T-helper 2 cell (primary cell): ENCODE results near the gene FAM163A.
"Not testable (repeated sequence)": the region's sequence is repeated elsewhere in the genome, so short reads cannot be mapped to it uniquely, and the experiment has no call there.

Source experiments
- DNase-seq, 5 experiments: peaks; one replicate each; pipeline versions ENCODE4 v3.0.0 to v3.0.0-alpha.2; 2012 to 2022

Gene FAM163A

DNA sequence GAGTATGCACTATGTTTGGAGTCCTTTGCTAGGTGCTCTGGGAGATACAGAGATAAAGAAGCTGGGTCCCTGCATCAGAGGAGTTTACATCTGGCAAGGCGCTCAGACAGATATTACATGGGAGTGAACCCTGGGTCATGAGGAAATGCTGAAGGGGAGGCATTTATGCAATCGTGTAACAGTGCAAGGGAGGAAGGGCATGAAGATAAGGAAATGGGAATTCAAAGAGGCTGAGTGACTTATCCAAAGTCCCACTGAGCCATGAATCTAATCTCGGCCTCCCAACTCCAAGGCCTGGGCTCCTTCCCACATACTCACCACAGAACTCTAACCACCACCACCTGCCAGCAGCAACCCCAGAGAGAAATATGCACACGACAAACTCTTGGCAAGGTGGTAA is 51.6 kb downstream of the FAM163A start:
- DNase-seq, result no peak

DNA sequence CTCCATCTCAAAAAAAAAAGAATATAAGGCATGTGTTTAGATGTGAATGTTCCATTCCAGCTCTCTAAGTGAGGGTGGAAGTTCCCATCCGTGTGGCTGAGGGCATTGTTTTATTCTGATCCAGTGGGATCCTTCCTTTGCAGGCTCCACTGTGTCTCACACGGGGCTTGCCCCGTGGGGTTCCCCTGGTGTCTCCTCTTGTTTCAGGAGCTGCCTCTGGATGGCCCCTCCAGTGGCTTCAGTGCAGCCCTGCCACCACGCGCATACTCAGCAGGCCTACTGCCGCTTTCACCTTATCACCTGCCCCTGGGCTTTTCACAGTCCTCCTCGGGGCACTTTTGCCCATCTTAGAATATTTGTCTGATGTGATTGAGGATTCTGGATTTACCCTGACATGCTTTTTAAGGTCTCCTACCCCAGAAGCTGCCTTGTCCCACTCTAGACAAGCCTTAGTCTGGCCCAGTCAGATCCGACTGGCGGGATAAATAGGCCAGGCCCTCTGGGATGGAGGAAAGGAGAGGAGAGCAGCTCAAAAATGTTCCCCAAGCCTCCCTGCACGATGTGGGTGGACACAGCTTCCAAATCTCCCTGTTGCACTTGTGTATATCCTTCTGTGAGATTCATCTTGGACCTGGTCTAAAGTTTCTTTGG is 55.2 kb downstream of the FAM163A start:
- DNase-seq, result no peak

DNA sequence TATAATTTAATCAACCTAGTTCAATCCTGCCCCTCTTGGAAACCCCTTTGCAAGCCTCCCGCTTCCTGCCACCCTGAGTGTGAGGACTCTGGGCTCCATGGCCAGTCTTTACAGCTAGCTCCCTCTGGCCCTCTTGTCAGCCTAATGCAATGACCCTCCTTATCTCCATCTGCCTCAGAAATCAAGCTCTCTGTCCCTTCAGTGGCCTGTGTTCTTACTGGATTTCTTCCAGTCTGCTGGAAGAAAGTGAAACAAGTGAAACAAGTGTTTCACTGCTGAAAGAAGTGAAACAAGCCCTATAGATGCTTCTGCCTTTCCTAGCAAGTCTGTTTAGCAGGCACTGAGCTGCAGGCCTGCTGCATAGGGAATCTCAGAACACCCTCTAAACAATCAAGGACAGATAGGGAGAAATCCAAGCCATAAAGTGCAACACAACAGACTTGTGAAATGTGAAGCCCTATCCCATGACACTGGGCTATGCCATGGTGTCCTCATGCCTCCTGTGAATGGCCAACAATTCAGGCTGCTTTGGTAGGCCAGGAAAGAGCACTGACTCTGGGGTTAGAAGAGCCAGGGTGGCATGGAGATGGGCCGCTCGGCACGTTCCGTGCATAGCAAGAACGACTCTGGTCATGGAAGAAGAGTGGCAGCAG is 55.9 kb downstream of the FAM163A start:
- DNase-seq, result no peak

DNA sequence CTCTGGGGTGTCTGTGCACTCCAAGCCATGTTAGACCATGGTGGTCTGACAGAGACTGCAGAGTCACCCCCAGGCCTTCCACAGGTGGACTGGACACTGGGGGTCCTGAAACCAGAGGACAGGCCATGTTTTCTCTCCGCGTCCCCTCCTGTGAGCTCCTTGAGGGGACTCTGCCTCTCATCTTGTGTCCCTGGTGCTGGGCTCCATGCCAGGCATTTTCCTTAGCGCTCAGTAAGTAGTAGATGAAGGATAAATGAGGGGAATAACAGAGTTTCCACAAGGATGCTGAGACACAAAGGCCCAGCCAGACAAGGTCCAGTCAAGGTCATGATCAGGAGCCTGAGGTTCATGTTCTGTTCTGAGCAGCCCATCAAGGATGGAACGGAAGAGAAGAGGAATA is 57.4 kb downstream of the FAM163A start:
- no peak for DNase-seq

DNA sequence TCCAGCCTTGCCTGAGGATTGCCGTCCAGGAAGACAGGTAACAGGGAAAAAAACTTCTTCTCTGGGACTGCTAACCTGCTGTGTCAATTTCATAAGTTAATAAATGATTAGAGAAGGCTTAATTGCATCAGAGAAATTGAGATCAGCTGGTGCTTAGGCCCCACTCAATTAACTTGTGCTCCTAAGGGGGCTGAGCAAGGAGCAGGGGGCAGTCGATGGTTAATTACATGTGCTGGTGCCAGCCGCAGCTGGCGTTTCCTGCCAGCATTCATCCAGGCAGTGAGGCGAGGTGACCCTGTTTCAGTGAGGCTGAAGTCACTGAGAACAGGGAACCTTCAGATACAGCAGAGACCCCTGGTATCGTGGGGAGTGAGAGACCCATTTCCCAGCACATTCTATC is 60.0 kb downstream of the FAM163A start:
- no peak for DNase-seq

DNA sequence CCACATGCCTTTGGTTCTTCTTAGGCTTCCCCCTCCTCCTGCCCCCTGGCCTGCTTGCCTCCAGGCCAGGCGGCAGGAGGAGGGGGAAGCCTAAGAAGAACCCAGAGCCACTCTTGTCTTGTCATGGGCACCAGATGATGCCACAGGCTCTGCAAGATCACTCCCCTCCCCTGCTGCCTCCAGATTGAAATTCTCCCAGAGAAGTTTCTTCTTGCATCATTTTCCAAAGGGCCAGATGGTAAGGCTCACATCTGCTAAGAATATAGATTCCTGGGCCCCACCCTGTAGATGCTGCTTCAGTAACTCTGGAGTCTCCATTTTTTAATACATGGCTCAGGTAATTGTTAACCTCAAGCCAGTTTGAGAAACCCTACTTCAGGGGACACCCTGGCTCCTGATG is 60.8 kb downstream of the FAM163A start:
- no peak for DNase-seq

DNA sequence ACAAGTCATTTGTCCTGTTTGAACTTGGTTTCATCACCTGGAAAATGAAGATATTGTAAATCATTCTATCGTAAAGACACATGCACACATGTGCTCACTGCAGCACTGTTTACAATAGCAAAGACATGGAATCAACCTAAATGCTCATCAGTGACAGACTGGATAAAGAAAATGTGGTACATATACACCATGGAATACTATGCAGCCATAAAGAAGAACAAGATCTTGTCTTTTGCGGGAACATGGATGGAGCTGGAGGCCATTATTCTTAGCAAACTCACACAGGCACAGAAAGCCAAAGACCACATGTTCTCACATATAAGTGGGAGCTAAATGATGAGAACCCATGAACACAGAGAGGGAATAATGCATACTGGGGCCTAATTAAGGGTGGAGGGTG is 61.3 kb downstream of the FAM163A start:
- not testable (repeated sequence) for DNase-seq

DNA sequence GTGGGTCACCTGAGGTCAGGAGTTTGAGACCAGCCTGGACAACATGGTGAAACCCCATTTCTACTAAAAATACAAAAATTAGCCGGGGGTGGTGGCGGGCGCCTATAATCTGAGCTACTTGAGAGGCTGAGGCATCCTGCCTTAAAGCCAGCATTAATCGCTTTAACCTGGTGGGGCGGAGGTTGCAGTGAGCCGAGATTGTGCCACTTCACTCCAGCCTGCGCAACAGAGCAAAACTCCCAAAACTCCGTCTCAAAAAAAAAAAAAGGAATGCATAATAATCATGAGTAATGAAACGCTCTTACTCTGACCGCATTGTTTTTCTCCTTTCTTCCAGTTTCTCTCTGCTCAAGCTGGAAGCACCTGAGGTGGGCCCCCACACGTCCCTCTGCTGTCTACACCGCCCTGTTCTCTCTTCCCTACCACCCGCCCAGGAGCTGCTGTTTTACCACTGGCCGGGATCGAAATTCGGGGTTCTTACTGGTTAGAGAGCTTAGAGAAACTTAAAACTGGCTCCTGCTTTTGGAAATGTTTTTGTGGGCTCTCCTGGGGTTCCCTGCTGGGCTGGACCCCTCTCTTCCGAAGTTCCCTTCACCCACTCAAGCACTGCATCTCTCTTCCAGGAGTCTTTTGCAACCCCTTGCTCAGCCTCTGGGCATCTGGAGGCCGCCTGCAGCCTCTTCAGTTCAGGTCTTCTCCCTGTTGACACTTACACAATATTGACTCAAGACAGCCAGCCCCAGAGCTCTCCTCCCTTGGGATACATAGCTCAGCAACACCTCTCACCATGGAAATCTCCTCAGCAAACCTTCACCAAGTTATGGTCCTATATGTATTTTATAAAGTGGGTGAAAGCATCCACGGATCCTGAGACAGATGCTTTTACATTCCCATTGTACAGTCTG is 62.5 kb downstream of the FAM163A start:
- DNase-seq, result no peak

DNA sequence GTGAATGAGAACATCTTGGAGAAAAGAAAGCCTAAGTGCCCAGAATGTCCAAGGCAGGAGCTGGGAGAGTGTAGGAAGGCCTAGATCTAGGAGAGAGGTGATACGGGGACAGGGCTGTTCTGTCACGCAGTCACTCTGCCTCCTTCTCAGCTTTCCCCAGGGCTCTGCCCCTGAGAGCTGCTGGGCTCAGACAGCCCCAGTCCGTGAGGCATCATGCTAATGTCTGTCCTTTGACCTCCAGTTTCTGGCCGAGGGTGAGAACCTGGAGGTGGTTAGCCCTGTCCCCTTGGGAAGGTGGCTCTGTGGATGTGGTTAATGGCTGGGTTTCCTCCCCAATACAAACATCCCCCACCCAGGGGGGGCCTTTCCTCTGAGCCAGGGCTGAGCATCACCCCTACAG is 63.2 kb downstream of the FAM163A start:
- no peak for DNase-seq

DNA sequence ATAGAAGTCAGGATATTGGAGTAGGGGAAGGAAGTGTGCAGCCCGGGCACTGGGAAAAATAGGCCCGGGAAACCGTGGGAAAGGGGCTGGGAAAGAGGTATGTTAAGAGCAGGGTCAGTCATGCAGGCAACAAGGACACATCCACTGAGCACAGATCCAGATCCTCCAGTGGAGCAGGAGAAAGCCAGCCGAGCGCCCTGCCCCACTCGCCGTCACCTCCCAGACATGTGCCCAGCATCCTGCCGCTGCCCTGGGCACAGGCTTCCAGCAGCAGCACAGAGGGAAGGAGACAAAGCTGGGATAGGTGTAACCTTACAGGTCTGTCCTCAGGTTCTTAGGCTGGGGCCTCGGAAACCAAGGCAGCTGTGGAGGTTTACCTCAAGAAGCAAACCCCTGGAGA is 64.2 kb downstream of the FAM163A start:
- no peak for DNase-seq

DNA sequence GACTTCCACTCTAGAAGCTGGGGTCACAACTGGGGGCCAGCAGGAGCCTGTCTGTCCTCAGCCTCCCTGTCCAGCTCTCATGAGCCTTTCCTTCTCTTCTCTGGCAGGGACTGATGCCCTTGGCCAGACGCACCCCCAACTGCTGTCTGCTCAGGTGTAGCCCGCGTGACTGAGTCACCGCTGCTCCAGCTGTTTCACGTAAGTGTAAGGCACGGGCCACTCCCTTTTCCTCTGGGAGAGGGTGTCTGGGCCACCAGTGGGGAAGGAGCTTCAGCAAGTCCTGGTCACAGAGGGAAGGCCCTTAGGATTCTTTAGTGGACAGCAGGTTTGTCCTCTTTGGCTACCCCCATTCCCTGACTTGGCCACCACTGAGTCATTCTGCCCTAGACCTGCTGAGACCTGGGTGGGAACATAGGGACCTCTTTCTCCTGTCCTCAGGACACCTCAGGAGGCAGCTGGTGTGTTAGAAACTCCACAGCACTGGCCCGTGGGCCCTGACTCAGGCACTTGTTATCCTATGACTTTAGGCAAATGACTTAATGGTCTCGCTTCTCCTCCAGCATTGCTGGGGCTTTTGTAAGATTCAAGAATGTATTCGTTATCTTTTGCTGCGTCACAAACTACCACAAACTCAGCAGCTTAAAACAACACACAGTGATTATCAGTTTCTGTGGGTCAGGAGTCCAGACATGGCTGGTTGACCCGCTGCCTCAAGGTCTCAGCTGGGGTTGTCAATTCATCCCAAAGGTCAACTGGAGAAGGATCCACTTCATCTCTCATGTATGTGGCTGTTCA is 64.8 kb downstream of the FAM163A start:
- DNase-seq, result no peak

DNA sequence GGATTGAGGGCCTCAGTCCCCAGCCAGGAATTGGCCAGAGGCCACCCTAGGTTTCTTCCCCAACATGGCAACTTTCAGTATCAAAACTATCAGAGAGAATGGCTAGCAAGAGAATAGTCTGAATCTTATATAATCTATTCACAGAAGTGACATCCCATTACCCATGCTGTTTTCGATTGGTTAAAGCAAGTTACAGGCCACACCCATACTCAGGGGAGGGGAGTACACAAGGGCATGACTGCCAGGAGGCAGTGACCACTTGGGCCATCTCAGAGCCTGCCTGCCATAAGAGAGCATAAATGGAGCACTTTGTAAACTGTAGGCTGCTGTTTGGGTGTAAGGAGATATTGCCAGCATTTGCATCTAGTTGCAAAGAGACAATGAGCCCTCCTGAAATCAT is 65.4 kb downstream of the FAM163A start:
- no peak for DNase-seq

DNA sequence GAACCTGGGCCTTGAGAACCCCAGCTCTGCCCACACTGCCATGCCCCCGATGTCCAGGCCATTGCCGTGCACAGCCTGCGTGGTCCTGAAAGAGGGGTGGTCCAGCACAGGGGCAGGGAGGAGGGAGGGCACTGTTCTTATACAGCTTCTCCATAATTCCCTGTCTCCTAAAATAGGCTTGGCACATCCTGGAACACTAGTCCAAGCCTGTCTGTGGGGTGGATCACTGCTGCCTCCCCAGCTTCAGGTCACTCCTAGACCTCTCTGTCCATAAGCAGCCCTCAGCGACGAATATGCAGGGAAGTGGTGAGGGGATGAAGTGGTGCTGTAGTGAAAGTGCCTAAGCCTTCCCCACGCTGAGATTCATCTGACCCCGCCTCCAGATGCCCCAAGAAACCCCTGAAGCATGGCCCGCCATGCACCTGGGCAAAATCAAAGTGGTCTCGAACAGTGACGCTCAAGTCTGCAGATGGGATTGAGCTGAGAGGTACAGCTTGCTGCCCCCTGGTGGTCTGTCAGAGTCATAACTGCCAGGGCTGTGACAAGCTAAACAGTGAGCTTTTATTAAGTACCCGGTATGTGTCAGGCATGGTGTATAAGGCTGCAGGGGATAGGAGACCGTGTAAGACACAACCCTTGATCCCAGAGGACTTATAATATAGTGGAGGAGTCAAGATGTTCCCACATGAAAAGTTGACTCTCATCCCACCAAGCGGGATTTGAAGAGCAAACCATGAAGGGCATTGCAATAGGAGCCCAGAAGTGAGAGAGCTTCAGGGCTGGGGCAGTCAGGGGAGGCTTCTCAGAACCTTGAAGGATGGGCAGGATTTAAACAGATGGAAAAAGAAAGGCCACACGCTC is 66.6 kb downstream of the FAM163A start:
- peak; percentile 36 to 74 (median 42) for DNase-seq

DNA sequence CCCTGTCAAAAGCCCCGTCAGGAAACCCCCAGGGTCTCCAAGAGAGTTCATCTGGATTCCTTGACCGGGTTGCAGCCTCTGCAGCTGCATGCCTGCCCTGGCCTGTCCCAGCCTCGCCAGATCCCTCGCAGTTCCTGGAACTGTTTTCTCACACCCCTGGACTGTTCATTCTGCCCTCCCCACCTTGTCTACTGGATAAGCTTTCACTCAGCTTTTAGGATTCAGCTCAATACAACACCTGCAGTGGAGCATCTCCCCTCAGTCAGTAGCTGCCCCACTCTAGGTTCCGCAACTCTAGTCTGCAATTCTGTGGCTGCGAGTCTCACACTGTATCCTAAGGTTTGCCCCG is 67.2 kb downstream of the FAM163A start:
- DNase-seq, result no peak

DNA sequence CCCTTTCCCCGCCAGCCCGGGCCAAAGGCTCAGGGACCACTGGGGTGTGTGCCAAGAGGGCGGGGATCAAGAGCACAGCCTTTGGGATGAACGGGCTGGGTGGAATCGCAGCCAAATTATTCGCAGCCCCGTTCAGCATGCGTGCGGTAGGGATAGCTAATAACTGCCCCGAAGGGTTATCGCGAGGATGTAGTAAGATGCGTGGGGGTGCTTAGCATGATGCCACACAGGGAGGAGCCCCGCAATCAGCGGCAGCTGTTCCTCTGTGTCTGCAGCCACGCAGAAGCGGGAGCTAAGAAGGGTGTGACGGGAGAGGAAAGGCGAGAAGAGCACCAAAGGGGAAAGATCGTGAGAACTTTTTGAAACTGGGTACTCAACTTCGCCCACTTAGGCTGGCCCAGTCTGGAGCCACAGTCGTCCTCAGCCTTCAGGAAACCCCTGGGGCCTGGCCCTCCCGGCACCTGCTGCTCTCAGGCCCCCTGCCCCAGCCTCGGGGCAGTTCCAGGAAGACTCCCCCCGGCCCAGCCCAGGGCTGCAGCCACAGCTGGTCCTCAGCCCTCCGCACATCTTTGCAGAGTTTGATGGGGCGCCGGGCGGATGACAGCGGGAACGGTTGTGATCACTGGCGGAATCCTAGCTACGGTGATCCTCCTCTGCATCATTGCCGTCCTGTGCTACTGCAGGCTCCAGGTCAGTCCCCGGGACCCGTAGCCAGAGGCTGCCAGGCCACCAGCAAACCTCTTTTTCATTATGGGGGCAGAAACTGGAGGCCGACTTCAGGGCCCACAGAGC is 69.6 kb downstream of the FAM163A start:
- DNase-seq, result no peak

DNA sequence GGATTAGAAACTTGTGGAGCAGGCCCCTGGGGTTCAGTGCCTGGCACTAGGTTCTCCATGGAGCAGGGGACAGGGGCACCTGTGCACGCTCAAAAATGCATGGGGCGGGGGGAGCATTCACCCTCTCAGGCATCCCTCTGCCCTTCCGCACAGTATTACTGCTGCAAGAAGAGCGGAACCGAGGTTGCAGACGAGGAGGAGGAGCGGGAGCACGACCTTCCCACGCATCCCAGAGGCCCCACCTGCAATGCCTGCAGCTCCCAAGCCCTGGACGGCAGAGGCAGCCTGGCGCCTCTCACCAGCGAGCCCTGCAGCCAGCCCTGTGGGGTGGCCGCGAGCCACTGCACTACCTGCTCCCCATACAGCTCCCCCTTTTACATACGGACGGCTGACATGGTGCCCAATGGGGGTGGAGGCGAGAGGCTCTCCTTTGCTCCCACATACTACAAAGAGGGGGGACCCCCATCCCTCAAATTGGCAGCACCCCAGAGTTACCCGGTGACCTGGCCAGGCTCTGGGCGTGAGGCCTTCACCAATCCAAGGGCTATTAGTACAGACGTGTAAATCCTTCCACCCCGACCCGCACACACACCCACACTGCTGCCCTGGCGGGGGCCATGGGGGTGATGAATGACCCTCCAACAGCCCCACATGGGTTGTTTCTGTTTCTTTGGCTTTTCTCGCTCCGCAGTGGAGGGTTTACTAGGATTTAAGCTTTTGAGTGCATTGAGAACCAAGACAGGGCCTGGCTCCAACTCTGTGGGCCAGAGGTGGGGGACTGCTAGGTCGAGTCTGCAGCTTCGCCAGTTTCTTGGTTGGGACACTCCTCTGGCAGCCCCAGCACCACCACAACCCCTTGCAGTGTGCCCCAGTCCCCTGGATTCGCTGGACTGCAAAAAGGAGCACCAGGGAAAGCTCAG is 70.8 kb downstream of the FAM163A start:
- DNase-seq, result no peak

DNA sequence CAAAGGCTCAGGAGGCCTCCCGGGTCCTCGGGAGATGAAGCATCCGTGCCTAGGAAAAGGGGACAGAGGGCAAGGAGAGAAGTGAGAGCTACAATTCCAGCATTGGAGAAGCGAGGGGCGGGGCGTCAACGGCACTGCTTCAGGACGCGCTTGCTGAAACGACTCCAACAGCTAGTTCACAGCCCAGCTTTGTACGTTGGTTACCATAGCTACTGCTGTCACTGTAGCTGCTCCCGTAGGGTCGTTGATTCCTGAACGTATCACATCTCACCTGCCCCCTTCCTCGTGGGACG is 71.4 kb downstream of the FAM163A start:
- DNase-seq, result no peak

DNA sequence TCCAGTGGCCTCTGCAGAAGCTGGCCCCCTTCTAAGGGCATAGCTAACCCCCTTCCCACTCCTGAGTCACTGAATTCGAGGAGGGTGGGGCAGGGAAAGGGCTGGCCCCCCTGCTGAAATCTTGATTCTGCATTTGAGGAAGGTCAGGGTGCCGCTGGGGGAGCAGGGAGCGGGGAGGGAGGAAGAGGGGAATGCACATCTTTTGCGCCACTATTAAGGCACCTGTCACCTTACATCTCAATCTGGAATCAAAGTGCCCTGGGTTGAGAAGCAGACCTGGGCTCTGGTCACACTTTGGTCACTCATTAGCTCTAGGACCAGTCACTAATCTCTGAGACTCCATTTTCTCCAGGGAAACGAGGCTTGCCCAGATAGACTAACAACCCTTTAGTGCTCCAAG is 72.5 kb downstream of the FAM163A start:
- DNase-seq, result no peak

DNA sequence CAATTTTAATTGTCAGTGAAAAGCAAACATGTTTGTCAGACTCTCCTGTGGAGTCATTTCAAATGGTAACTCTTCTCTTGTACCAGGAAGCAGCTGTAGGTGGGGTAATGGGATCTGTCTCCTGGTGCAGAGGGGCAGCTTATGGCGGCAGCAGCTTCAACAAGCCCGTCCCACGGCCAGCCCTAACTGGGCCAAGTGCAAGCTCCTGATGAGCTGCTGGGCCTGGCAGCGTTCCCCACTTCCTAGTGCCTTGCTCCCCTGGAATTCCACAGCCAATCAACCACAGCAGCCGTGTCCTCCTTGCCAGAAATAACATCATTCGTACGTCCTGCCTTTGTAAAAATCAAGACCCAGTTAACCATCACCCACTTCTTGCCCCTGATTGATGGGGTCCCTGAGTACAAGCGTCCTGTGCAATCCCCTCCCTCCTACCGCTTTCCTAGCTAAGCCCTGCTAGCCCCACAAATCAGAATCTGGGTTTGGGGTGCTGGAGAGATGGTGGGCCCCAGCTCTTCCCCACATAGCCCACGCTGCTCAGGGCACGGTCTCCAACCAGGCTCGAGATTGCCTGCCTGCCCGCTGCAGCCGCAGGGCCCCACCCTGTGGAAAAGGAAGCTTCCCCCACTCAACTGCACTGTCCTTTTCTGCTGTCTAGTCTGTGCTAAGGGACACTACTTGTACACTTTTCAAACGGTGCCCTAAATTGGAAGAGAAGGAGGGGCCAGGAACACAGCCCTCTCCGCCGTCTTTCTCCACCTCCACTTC is 73.3 kb downstream of the FAM163A start:
- no peak for DNase-seq

DNA sequence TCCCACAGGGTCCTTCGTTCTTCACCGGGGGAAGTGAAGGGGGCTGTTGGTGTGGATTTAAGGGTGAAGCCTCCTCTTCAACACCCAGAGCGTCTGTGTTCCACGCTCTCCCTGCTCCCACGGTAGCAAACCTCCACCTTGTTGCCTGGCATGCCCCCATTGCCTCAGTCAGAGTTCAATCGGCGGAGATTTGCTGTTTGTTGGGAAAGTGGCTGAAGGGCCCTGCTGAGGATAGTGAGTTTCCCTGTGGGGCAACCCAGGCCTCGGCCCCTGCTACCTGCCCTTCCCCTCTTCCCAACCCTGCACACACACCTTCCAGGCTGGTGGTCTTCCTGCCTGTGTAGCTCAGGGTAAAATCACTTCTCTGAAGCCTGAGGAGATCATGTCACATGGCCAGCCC is 74.0 kb downstream of the FAM163A start:
- no peak for DNase-seq
